ENCODE data around the gene SV2B. TPM values are rescaled to one million over a fixed set of nuclear protein-coding genes. Genes with fewer than 3 reads are reported as not detected.

The SV2B gene
- total and polyA plus RNA-seq, 3 donors from 2014 or later: 1.6 to 1.7 (median 1.7) TPM

GRCh38 chr15:91257746-91258414 is 157.8 kb downstream of the SV2B start:
- H3K27ac ChIP-seq: no peak overlapping the region
- intact Hi-C loops (cut with DNase I; ENCODE audit: low total_unique reads): no loop called here
- no peaks in the 10 kb centered on the region for H3K36me3 ChIP-seq (ENCODE audit: low read depth, missing control alignments)
- 83 to 86% methylated on average over 6 of the region's 6 CpGs for WGBS, 2 donors
- DNase-seq: no peak
- no peaks in the 10 kb centered on the region for H3K9me3 ChIP-seq
- no peak overlapping the region for H3K4me3 ChIP-seq
- H3K4me1 ChIP-seq: no peaks in the 10 kb centered on the region
- TF ChIP-seq CTCF (IDR thresholded peaks at IDR 0.05): no peak
- no peak for TF ChIP-seq POLR2A (IDR thresholded peaks at IDR 0.05)
- no peaks in the 10 kb centered on the region for H3K27me3 ChIP-seq

- H3K36me3 ChIP-seq (ENCODE audit: low read depth, missing control alignments): no peaks in the 10 kb centered on the region
- 62 to 70% methylated on average over 5 to 6 of the region's 6 CpGs for WGBS, 2 donors
- intact Hi-C loops (cut with DNase I; ENCODE audit: low total_unique reads): no loop called here
- no peak overlapping the region for H3K4me3 ChIP-seq
- no peaks in the 10 kb centered on the region for H3K27me3 ChIP-seq
- no peak for TF ChIP-seq CTCF (IDR thresholded peaks at IDR 0.05)
- TF ChIP-seq POLR2A (IDR thresholded peaks at IDR 0.05): no peak
- H3K27ac ChIP-seq: no peak overlapping the region
- H3K9me3 ChIP-seq: no peaks in the 10 kb centered on the region
- no peaks in the 10 kb centered on the region for H3K4me1 ChIP-seq
- no peak for DNase-seq
Measured at GRCh38 chr15:91258415-91258759, 158.3 kb downstream of the SV2B start.

- no peak overlapping the region for H3K27ac ChIP-seq
- H3K9me3 ChIP-seq: no peaks in the 10 kb centered on the region
- DNase-seq: no peak
- no peak for TF ChIP-seq POLR2A (IDR thresholded peaks at IDR 0.05)
- TF ChIP-seq CTCF (IDR thresholded peaks at IDR 0.05): no peak
- no peaks in the 10 kb centered on the region for H3K36me3 ChIP-seq (ENCODE audit: low read depth, missing control alignments)
- 76 to 82% methylated on average over 3 of the region's 3 CpGs for WGBS, 2 donors
- no peak overlapping the region for H3K4me3 ChIP-seq
- no peaks in the 10 kb centered on the region for H3K4me1 ChIP-seq
- intact Hi-C loops (cut with DNase I; ENCODE audit: low total_unique reads): no loop called here
- no peaks in the 10 kb centered on the region for H3K27me3 ChIP-seq
Measured at GRCh38 chr15:91259077-91259476, 159.0 kb downstream of the SV2B start.

- Histone ChIP-seq H3K4me1 (no peaks in the 10 kb centered on the region), H3K27ac (no peak overlapping the region), H3K36me3 (ENCODE audit: low read depth, missing control alignments) (no peaks in the 10 kb centered on the region), H3K9me3 (no peaks in the 10 kb centered on the region), H3K27me3 (no peaks in the 10 kb centered on the region), H3K4me3 (no peak overlapping the region)
- intact Hi-C loops (cut with DNase I; ENCODE audit: low total_unique reads): no loop called here
- DNase-seq: no peak
- no peak for TF ChIP-seq POLR2A (IDR thresholded peaks at IDR 0.05)
- no peak for TF ChIP-seq CTCF (IDR thresholded peaks at IDR 0.05)
Measured at GRCh38 chr15:91261345-91261744, 161.3 kb downstream of the SV2B start.

Measured in testis (tissue), 3 donors.